Panc1 (cell line): ENCODE results near the gene TRIM54.

Experiments used
- POLR2AphosphoS5 ChIP-seq: IDR thresholded peaks from 2 replicates; pipeline ENCODE4 v1.6.1; 2012; ENCODE audit warnings: mild to moderate bottlenecking, low read depth, low read length, moderate library complexity
- TCF7L2 ChIP-seq: IDR thresholded peaks from 2 replicates; pipeline ENCODE4 v1.6.1; 2011; ENCODE audit warnings: mild to moderate bottlenecking, low read depth, low read length, inconsistent platforms
- TF ChIP-seq, protein P1 (sequence below): fragments of 450-650 bp; IDR thresholded peaks from 2 replicates; pipeline ENCODE4 v1.5.1; 2017; ENCODE audit warnings: mild to moderate bottlenecking

DNA sequence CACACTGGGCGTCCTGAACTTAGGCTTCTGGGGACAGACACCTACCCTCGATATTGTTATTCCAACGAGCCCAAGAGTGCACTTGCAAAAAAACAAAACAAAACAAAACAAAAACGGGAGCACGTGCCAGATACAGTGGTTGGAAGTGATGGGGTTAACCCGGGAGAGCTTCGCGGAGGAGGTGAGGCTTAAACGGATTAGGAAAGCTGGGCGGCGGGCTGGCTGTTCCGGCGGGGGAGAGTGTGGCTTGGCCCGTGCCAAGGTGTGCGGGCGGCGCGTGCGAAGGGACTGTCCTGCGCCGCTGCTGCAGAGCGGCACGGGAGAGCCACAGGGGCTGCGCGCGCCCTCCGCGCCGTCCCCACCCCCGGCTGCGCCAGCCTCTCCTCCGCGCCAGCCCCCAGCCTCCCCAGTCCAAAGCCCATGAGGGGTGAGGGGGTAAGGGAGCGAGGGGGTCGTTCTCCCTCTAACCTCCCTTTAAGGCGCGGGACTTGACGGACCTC is 17.9 kb upstream of the TRIM54 start:
- TF ChIP-seq, protein P1, sequence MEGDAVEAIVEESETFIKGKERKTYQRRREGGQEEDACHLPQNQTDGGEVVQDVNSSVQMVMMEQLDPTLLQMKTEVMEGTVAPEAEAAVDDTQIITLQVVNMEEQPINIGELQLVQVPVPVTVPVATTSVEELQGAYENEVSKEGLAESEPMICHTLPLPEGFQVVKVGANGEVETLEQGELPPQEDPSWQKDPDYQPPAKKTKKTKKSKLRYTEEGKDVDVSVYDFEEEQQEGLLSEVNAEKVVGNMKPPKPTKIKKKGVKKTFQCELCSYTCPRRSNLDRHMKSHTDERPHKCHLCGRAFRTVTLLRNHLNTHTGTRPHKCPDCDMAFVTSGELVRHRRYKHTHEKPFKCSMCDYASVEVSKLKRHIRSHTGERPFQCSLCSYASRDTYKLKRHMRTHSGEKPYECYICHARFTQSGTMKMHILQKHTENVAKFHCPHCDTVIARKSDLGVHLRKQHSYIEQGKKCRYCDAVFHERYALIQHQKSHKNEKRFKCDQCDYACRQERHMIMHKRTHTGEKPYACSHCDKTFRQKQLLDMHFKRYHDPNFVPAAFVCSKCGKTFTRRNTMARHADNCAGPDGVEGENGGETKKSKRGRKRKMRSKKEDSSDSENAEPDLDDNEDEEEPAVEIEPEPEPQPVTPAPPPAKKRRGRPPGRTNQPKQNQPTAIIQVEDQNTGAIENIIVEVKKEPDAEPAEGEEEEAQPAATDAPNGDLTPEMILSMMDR, result no peak
- no peak for TF ChIP-seq POLR2AphosphoS5
- TF ChIP-seq TCF7L2, result no peak
